CD4-positive, alpha-beta T cell (primary cell): ENCODE results near the gene VEZF1. TPM values are rescaled to one million over a fixed set of nuclear protein-coding genes. Genes with fewer than 3 reads are reported as not detected.

ENCODE experiments used
- ATAC-seq: fragments of 200-7000 bp; cut with Tn5 transposase; one replicate; pipeline ENCODE4 v1.10.0; 2022; ENCODE audit warnings: mild to moderate bottlenecking; ENCODE audit not compliant: poor library complexity
- CTCF ChIA-PET: fragments of 350-600 bp; sonication (Branson Sonifier 250); formaldehyde crosslinking; loops from one replicate; lab custom pipeline; 2021; ENCODE audit warnings: antibody characterized with exemption, inconsistent platforms; lab: Charles Lee
- POLR2A ChIA-PET: fragments of 350-600 bp; sonication (Branson Sonifier 250); formaldehyde crosslinking; loops from one replicate; lab custom pipeline; 2021; ENCODE audit warnings: antibody characterized with exemption, inconsistent platforms; lab: Charles Lee
- DNase-seq, 14 experiments: peaks; one replicate each; pipeline ENCODE4 v3.0.0-alpha.2; 2013 to 2020; ENCODE audit warnings: mixed read lengths in 2 of 14
- H3K27ac ChIP-seq, 2 donors: one replicate each; pipeline versions ENCODE4 v1.5.1 to v1.7.0; 2013; ENCODE audit warnings: low read length in 2 of 2, low read depth in 1 of 2, mild to moderate bottlenecking in 1 of 2
- H3K27me3 ChIP-seq, 2 experiments: 1 replicate in 1 of 2; 2 replicates in 1 of 2; pipeline versions ENCODE4 v1.6.1 to v1.7.0; 2013; ENCODE audit warnings: low read length in 2 of 2, control low read depth in 1 of 2, mild to moderate bottlenecking in 1 of 2, moderate library complexity in 1 of 2; ENCODE audit not compliant: insufficient read depth in 2 of 2, control insufficient read depth in 1 of 2
- H3K36me3 ChIP-seq: one replicate; pipeline ENCODE4 v1.6.1; 2013; ENCODE audit warnings: low read length, control low read depth; ENCODE audit not compliant: insufficient read depth
- H3K4me1 ChIP-seq: one replicate; pipeline ENCODE4 v1.6.1; 2013; ENCODE audit warnings: low read length, control low read depth; ENCODE audit not compliant: insufficient read depth
- H3K4me3 ChIP-seq: one replicate; pipeline ENCODE4 v1.5.1; 2013; ENCODE audit warnings: mild to moderate bottlenecking, low read length, moderate library complexity
- H3K9me3 ChIP-seq, 2 experiments: 1 replicate in 1 of 2; 2 replicates in 1 of 2; pipeline versions ENCODE4 v1.6.1 to v1.7.0; 2013; ENCODE audit warnings: low read length in 2 of 2, mild to moderate bottlenecking in 2 of 2, control low read depth in 1 of 2, moderate library complexity in 1 of 2; ENCODE audit not compliant: control insufficient read depth in 1 of 2, insufficient read depth in 1 of 2
- H3K27ac Mint-ChIP-seq: one replicate; pipeline ENCODE4 v1.8.0; 2020; ENCODE audit warnings: mixed read lengths
- H3K27me3 Mint-ChIP-seq: one replicate; pipeline ENCODE4 v1.8.0; 2021; ENCODE audit warnings: mixed read lengths
- H3K36me3 Mint-ChIP-seq: one replicate; pipeline ENCODE4 v1.8.0; 2021; ENCODE audit warnings: low read depth, mixed read lengths
- H3K4me1 Mint-ChIP-seq: one replicate; pipeline ENCODE4 v1.8.0; 2021; ENCODE audit warnings: low read depth, mixed read lengths
- H3K4me3 Mint-ChIP-seq: one replicate; pipeline ENCODE4 v1.8.0; 2020; ENCODE audit warnings: mild to moderate bottlenecking, mixed read lengths
- H3K9me3 Mint-ChIP-seq: one replicate; pipeline ENCODE4 v1.8.0; 2020; ENCODE audit warnings: mixed read lengths
- intact Hi-C, 2 experiments: fragments of 100-400 bp; cut with DNase I in 1 of 2; cut with micrococcal nuclease in 1 of 2; formaldehyde crosslinking; loops; one replicate each; pipeline versions ENCODE4 v1.15.1 to v1.9.0; 2023 to 2025; cut with DNase I, micrococcal nuclease
- total RNA-seq, 174 experiments: library from RNA in 2 of 174; stranded (reverse) in 2 of 174; gene quantifications; one replicate each; pipeline ENCODE4 v1.2.3 and lab custom pipeline; 2021 to 2026
- TF ChIP-seq, protein P1 (sequence below): fragments of 200-600 bp; IDR thresholded peaks from one replicate; pipeline ENCODE4 v1.8.0; 2022; ENCODE audit warnings: antibody characterized with exemption, mild to moderate bottlenecking

VEZF1 gene
- total RNA-seq, 2 experiments from 2014 or later: 41.6 to 41.7 TPM

DNA sequence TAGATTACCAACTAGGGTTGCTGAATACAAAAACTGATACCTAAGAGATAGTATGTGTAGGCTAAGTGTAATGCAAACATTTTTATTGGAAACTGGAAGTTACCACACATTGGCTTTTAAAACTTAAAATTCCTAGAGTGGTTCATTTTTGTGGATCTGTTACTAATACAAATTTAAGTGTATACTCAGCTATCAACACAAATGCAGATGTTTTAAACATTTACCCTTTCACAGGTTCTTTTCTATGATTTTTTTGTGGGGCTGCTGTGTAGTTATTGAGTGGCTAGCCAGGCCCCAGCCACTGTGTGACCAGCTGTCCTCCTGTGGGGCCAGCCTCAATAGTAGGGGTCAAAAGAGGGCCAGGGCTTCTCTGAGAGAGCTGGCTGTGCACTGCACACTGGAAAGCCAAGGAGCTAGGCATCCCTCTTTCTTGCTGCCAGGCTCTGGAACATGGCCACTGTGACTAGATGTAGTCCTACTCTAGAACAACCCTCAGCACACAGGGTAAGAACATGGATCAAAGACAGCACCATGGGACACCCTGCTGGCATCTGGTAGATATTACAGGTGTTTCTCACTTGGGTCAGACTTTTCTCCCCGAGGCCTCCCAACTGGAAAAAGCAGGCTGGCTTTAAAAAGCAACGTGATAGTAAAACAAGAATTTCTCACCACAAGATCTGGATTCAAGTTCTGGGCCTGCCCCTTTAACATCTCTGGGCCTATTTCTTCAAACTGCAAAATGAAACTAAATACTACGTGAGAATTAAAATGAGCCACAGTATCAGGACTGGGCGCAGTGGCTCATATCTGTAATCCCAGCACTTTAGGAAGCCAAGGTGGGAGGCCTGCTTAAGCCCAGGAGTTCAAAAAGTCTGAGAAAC is 7.3 kb upstream of the VEZF1 start:
- peaks cover 15% of the 10 kb centered on the region for H3K4me1 ChIP-seq
- H3K27me3 ChIP-seq: no peaks in the 10 kb centered on the region
- peaks cover 5% of the 10 kb centered on the region for H3K36me3 ChIP-seq
- intact Hi-C loops: loop anchor here (1.0 to 10.0 kb wide), 6 partner anchors 11 to 741 kb away; partner anchors contain the start of gene MSI2 (in 1 of the 2)
- POLR2A ChIA-PET: interaction anchor here (1.5 to 8.1 kb wide), 2 partner anchors 11 to 145 kb away, joined by 5 to 94 read pairs; partner anchors contain the start of gene SRSF1
- H3K4me3 ChIP-seq: no peak overlapping the region
- H3K4me1 Mint-ChIP-seq: peaks cover 56% of the 10 kb centered on the region
- H3K27me3 Mint-ChIP-seq: no peaks in the 10 kb centered on the region
- peak overlapping the region; percentile 37 for H3K27ac Mint-ChIP-seq
- H3K9me3 Mint-ChIP-seq: no peaks in the 10 kb centered on the region
- H3K36me3 Mint-ChIP-seq: peaks cover 7% of the 10 kb centered on the region
- ATAC-seq (peak; percentile 89), DNase-seq (peak; percentile 27 to 81 (median 41))
- H3K4me3 Mint-ChIP-seq: peak overlapping the region; percentile 25
- H3K9me3 ChIP-seq: no peaks in the 10 kb centered on the region
- CTCF ChIA-PET: interaction anchor here (0.8 to 2.4 kb wide), 4 partner anchors 9 to 138 kb away, joined by 3 to 7 read pairs (median 4); no protein-coding TSS in a partner anchor
- peak overlapping the region; percentile 9 to 12 for H3K27ac ChIP-seq
- TF ChIP-seq, protein P1, sequence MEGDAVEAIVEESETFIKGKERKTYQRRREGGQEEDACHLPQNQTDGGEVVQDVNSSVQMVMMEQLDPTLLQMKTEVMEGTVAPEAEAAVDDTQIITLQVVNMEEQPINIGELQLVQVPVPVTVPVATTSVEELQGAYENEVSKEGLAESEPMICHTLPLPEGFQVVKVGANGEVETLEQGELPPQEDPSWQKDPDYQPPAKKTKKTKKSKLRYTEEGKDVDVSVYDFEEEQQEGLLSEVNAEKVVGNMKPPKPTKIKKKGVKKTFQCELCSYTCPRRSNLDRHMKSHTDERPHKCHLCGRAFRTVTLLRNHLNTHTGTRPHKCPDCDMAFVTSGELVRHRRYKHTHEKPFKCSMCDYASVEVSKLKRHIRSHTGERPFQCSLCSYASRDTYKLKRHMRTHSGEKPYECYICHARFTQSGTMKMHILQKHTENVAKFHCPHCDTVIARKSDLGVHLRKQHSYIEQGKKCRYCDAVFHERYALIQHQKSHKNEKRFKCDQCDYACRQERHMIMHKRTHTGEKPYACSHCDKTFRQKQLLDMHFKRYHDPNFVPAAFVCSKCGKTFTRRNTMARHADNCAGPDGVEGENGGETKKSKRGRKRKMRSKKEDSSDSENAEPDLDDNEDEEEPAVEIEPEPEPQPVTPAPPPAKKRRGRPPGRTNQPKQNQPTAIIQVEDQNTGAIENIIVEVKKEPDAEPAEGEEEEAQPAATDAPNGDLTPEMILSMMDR: peak; percentile 73

DNA sequence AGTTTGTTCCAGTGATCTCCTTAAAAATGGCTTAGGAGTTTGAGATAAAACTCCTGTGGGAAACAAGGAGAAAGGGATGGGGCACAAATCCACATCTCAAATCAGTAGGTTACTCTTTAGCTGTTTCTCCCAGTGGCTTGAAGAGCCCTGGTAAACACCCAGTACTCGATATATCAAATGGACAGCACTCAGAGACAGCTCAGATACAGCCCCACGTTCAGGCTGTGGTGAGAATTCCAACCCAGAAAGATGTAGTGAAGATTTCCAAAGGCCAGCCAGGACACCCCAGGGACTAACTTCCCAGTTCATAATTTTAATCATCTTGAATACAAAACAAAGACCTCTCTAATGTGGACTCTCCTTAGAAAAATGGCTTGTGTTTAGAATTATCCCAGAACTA is 6.4 kb upstream of the VEZF1 start:
- TF ChIP-seq, protein P1: no peak
- peaks cover 56% of the 10 kb centered on the region for H3K4me1 Mint-ChIP-seq
- H3K4me3 Mint-ChIP-seq: no peak overlapping the region
- H3K4me1 ChIP-seq: peaks cover 15% of the 10 kb centered on the region
- H3K36me3 ChIP-seq: peaks cover 5% of the 10 kb centered on the region
- H3K27me3 ChIP-seq: no peaks in the 10 kb centered on the region
- ChIA-PET CTCF (interaction anchor here (0.5 to 2.4 kb wide), 4 partner anchors 8 to 362 kb away, joined by 3 to 7 read pairs (median 4); no protein-coding TSS in a partner anchor), POLR2A (interaction anchor here (1.5 to 8.1 kb wide), 2 partner anchors 12 to 144 kb away, joined by 5 to 94 read pairs; partner anchors contain the start of gene SRSF1)
- H3K36me3 Mint-ChIP-seq: peaks cover under 1% of the 10 kb centered on the region
- H3K27ac Mint-ChIP-seq: peak overlapping the region; percentile 6
- intact Hi-C loops: loop anchor here (2.0 to 10.0 kb wide), 3 partner anchors 78 to 740 kb away; partner anchors contain the start of gene MSI2 (in 1 of the 2)
- no peak for DNase-seq
- no peaks in the 10 kb centered on the region for H3K9me3 Mint-ChIP-seq
- H3K27me3 Mint-ChIP-seq: no peaks in the 10 kb centered on the region
- no peak for ATAC-seq
- no peak overlapping the region for H3K27ac ChIP-seq
- no peak overlapping the region for H3K4me3 ChIP-seq
- H3K9me3 ChIP-seq: no peaks in the 10 kb centered on the region

DNA sequence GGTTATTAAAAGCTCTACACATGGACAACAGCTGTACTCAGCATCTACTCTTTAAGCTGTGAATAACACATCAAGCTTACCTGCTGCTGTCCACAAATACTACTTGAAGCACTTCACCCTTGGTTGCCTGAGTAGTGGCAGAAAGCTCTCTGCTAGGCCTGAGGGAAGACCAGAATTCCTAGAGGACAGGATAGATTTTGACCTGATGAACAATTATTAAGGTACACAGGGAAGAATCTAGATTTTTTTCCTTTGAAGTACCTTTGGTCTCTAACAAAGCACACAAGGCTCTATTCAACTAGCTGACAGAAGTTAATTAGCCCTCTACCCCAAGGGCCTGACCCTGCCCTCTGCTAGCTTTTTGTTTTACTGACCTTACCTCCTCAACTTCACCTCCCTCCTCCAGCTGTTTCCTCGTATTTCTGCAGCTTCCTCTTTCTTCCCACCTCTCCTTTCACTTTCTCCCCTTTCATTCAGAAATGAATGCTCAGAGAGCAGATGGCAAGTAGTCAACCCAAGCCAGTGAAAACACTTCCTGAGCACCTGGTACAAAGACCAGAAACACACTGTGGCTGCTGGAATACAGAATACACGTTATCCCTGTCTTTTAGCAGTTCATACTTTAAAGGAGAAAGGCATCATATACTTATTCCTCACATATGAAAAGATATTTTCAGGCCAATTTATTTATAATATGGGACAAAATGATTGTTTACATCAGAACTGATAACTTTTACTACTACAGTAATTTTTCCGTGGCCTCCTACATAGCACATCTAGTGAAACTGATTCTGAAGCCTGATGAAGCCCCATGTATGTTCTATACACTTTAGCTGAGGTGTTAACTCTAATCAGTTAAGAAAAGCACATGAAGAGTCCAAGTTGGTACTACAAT is 5.7 kb upstream of the VEZF1 start:
- H3K27me3 Mint-ChIP-seq: no peaks in the 10 kb centered on the region

More for the DNA sequence above, 5.7 kb upstream of the VEZF1 start:
- Histone ChIP-seq H3K27ac (no peak overlapping the region), H3K9me3 (no peaks in the 10 kb centered on the region), H3K36me3 (peaks cover 3% of the 10 kb centered on the region), H3K4me3 (no peak overlapping the region), H3K27me3 (no peaks in the 10 kb centered on the region), H3K4me1 (peaks cover 19% of the 10 kb centered on the region)
- Mint-ChIP-seq H3K27ac (peak overlapping the region; percentile 71), H3K36me3 (peaks cover 4% of the 10 kb centered on the region), H3K9me3 (no peaks in the 10 kb centered on the region), H3K4me3 (peak overlapping the region; percentile 5), H3K4me1 (peaks cover 56% of the 10 kb centered on the region)
- ChIA-PET CTCF (interaction anchor here (0.5 to 2.4 kb wide), 4 partner anchors 8 to 363 kb away, joined by 3 to 7 read pairs (median 6); no protein-coding TSS in a partner anchor), POLR2A (interaction anchor here (0.6 to 8.1 kb wide), 9 partner anchors 9 to 1150 kb away, joined by 3 to 94 read pairs (median 3); partner anchors contain the start of genes DYNLL2 and SRSF1)
- DNase-seq: no peak
- intact Hi-C loops: loop anchor here (2.0 to 10.0 kb wide), 3 partner anchors 77 to 739 kb away; partner anchors contain the start of gene MSI2 (in 1 of the 2)
- no peak for ATAC-seq
- TF ChIP-seq, protein P1: no peak
